HG02798 (cell line): Measurements from ENCODE around the gene NAA80.

Source experiments
- ATAC-seq: cut with Tn5 transposase; IDR thresholded peaks from one replicate; pipeline ENCODE4 v1.9.1; 2021; ENCODE audit warnings: mild to moderate bottlenecking; ENCODE audit not compliant: unreplicated experiment, poor library complexity

NAA80 gene

DNA sequence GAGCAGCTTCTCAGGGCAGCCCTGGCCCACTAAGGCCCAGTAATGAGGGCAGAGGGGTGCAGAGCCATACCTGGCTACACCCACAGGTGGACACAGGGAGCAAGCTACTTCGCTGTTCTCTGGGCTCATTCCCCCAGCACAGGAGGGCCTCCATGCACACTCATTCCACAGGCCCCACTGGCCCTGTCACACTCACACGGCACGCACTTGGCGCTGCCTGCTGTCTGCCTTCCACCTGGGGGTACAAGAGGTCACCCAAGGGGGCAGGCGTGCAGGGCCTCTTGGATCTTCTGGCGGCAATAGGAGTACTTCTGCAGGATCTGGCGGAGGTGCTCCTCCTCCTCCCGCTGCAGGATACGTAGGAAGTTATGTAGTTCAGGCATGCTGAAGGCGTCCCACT lies 31.1 kb upstream of the NAA80 start:
- no peak for ATAC-seq

DNA sequence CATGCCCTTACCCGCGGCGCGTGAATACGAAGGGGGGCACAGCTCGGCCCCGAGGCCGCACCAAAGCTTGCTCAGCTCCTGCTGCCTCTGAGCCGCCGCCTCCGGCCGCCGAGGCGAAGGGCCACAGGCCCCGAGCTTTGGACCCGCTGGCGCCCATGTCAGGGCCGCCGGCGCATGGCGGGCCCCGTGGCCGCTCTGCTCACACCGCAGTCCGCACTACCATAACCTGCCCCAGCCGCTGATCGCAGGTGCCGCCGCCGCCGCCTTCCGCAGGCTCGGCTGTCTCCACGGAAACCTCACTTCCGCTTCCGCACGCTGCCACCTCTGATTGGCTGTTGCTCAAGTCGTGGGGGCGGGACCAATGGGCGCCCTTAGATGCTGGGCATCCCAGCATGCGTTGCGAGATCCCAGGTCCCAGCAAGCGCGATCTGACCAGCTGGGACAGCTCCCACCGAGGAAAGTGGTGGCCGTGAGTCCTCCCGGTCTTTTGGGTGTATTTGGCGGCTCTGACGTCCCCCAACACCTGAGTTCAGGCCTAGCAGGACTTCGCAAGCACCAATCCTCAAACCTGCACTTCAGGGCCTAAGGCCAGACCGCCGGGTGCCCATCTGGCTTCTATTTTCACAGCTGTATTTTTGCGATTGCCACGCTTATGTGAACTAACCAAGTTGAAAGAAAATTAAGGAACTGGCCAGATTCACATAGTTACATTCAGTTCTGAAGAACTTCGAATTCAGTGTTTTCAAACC lies 28.9 kb upstream of the NAA80 start, which contains the start of gene TUSC2:
Gene TUSC2 (minus strand): TSS at position 281 of the 749 bp plus-strand sequence. CDS start 124 bp downstream, at position 157.
- peak; percentile 92 for ATAC-seq

DNA sequence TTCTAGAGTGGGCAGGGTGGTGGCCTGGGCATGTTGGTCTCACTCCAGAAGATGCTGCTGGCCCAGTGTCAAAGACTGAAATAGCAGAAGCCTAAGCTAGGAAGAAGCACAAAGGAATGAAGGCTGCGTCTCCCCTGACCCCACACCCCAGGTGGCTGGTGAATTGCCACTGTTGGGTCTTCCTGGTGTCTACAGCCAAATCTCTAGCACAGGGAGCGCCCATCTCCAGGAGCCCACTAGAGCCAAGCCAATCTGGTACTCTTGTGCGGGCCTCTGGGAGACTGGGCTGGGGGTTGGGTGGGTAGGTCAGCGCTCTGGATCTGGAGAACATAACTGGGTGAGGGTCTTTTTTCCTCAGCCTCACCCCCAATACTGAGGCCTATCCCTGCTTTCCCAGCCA lies 27.9 kb upstream of the NAA80 start:
- ATAC-seq = no peak

DNA sequence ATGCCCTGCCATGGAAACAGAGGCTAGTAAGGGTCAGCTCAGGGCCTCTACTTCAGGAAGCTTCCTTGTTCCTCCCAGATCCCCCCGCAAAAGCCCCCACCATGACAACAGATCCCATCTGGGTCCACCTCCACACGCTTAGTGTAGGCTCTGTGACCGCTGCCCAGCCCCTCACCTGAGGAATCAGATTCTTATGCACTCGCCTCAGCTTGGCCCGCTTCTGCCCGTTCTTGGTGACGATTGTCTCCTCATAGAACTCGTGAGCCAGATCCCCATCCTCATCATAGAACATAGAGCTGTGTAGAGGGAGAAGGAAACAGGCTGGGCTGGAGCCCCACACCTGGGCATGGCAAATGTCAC lies 27.0 kb upstream of the NAA80 start:
- no peak for ATAC-seq

DNA sequence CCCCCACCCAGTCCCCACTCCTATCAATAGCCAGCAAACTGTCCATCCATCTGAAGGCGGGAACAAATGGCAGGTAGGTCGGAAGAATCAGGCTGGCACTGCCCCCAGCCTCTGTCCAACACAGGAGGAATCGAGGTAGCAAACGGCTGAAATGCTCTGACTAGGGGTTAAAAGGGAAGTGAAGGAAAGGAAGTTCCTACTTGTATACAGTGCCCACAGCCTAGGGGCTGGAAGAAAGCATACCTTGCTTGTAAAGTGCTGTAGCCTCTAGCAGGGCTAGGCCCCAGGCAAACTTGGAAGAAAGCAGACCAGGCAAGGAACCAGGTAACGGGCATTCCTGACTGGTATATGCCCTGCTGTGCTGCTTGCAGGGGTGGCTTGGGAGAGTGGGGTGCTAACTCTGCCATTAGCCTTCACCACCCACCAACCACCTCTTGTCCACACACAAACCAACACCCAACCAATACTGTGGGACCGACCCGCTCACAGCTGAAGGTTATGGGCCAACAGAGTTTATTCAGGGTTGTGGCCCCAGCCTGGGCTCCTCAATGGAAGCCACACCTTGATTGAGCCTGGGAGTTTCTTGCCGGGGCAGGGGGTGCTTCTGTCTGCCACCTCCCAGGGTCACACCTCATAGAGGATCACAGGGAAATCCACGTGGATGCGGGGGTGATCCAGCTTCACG lies 26.4 kb upstream of the NAA80 start:
- ATAC-seq = no peak

DNA sequence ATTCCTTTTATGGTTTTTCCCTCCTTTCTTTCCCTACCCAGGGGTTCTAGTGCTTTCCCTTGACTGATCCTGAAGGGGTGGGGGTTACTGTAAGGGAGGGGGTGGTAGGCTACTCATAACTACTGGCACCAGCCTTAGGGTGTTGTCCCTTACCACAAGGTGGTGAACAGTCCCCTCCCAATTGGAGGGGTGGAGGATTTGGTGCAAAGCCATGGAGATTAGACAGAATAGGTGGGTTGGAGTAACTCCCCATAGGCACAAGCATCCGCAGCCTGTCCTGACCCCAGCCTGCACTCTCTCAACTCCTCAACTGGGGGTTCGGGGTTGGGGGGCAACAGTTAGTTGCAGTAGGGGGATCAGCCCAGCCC lies 25.9 kb upstream of the NAA80 start:
- no peak for ATAC-seq

DNA sequence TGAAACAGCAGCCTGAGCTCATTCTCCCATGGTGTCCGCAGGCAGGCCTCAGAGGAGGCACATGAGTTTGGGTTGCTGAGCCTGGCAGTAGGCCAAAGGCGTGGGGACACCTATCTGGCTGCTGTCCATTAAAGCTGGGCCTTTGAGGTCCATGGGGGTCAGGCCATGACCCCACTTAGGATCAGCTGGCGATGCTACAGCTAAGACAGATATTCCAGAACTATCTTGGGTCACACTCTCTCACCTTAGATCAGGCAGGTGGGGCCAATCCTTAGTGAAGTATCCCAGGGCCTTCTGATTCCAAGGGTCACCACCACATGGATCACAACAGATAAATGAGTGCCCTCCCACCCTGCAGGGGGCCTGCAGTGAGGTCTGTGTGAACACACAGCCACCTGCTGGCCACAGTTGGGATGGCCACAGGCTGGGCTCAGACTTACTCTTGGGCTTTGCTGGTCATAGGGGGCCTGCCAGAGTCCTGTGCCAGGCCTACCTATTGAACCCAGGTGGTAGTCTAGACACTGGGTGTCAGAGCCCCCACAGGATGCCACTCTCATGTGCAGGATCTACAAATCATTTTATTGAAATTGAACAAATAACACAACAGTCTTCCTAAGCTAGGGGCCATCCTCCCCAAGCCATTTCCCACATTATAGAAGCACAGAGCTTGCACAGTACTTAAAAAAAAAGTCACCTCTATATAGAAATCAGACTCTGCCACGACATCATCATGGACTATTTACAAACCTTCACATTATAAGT lies 25.3 kb upstream of the NAA80 start:
- no peak for ATAC-seq

DNA sequence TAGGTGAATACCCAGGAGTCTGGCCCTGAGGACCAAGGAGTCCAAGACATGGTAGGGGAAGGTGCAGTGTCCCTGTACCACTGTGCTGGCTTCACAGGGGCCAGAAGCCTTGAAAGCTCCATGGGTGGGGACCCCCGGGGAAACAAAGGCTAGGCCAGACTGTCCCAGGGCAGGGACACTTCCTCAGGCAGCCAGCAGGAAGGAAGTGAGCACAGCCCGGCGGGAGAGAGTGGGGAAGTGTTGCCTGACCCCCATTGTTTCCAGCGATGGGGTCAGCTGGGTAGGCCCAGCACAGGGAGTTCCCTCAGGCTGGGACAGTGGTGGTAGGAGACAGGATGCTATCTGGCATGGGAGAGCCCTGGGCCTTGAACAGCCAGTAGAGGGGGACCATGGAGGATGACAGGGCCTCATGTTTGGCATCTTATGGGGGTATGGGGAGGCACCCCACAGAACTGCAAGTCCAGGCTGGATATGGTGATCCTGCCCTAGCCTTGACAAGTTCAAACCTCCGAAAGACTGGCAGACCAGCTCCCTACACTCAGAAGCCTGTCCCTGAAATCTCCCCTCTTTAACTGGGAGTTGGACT lies 24.5 kb upstream of the NAA80 start:
- no peak for ATAC-seq

DNA sequence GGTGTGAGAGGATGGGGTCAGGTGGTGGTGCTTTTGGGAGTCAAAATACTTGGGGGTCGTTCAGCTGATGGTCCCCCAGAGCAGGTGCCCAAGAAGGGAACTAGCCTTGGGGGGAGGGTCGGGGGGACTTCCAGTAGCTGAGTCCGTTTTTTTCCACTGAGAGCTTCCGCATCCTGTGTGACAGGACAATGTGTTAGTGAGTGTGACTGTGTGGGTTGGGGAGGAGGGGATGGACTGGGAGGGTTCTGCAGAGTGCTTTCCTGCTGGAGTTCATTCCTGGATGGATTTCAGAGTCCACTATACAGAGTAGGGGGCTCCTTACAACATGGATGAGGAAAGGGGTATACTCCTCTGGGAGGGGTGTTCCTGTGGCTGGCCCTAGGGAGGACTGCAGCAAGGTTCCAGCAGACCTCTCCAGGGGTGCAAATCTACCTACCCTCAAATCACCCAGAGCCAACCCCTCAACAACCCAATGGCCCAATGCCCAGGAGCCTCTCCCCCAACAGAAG lies 23.9 kb upstream of the NAA80 start:
- no peak for ATAC-seq

DNA sequence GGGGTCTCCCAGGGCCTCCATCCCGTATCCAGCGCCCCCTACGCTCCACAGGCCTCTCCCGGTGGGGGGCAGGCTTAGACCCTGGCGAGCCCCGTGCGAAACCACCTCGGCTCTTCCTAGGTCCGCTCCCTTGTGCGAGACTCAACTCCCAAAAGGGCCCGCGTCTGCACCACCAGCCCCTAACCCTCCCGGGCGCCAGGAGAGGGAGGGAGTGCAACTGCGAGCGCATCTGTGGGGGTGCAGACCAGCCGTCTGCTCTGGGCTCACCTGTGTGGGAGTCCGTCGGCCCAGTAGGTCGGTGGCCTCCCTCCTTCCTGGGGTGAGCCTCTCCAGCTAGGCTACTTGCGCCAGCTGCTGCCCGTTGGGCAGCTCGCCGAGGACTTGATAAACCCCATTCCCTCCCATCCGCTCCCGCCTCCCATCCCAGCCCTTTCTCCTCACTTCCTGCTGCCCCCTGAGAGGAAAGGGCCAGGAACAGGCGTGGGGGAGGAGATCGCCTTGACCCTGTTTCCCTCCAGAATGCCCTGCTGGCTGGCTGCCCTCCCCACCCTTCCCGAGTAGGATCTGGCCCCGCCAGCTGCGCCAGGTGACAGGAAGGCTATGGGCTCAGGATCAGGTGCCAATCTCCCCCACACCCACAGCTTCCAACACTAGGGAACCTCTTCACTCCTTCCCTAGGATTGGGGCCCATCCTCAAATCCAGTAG lies 23.3 kb upstream of the NAA80 start, which contains the start of gene HYAL2:
Gene HYAL2 (minus strand): TSS at position 360 of the 706 bp plus-strand sequence. CDS start 2,256 bp downstream, outside the sequence.
- ATAC-seq = no peak

DNA sequence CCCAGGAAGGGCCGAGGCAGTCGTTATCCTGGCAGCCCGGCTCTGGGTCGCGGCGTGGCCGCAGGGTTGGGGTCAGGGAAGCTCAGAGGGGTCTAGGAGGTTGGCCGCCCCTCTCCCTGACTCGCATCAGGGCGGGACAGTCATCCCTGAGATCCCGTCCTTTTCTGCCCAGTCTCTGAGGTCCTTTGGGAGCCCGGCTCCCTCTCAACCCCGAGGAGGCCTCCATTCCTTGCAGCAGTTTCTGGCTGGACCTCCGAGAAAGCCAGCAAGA lies 22.8 kb upstream of the NAA80 start:
- no peak for ATAC-seq

DNA sequence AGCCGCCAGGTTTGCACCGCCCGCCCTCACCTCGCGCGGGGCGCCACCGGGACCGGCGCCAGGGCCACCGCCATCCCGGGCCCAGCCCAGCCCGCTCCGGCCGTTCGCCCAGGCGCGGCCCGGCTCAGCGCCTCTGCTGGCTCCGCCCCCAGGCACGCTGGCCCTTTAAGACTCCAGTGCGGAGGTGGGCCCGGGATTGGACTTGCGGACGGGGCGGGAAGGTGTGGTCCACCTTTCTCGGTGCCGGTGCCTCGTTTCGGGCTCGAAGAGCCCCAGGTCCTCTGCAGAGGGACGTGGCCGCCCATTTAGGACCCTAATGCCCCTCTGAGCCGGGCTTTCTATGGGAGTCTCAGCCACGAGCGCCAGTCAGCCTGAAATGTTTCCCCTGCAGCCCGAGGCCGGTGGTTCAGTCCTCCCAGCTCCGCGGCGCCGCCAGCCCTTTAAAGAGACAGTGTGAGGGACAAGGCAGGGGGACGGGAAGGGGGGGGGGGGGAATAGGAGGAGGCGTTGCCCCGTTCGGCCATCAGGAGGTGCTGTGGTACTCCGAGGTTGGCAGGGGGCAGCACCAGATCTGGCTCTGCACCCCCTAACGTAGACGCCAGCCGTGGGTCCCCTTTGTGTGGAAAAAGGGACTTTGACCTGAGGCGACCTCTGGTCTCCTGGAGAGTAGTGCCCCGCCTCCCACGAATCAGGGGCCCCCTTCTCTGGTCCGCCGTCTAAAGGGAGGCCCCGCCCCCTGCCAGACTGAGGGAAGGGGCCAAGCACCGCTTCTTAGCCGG lies 22.3 kb upstream of the NAA80 start:
- ATAC-seq = peak; percentile 83

DNA sequence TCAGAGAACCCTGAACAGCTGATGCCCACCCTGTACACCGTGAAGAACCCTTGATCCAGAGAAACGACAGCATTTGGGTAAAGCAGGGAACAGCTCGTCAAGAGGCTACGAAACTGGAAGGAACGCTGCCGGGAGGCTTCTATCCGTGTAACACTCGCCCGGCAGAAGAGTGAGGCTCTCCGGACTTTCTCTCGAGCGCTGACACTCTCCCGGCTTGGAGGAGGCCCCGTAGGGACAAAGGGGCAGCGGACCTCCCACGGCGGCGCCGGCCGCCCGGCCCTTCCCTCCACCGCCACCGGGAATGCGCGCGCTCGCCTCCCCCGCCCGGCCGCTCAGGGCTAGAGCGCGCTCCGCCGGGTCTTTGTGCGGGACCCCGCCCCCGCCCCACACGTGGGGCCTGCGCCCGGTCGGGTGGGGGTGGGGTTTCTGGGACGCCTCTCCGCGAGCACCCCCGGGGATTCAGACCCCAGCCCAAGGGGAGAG lies 21.7 kb upstream of the NAA80 start:
- peak; percentile 62 for ATAC-seq

DNA sequence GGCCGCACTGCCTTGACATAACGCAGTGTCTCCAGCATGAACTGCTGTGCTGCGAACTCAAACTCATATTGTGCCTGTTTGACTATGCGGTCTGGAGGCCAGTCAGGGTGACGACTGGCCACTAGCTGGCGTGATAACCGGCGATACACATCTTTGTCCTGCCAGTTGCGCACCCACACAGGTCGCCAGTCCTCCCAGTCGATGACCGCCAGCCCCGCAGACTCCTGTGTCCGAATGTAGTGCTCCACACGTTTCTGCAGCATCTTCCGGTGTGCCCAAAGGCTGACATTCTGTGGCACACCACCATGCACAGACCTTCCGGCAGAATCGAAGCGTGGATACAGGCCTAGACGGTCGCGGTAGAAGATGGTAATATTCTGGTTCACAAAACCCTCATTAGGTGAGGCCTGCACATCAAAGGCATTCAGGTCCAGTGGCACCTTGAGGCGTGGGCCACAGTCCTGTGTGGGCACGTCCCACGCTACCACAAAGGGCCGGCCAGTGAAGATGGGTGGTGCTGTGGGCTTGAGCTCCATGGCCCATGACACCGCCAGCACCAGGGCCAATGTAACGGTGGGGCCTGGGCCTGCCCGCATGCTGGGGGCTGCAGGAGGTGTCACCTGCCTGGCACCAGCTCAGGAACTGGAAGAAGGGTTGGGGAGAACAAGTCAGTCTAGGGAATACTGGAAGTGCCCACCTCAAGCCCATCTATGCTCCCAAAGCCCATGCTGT lies 20.9 kb upstream of the NAA80 start:
- ATAC-seq = no peak

DNA sequence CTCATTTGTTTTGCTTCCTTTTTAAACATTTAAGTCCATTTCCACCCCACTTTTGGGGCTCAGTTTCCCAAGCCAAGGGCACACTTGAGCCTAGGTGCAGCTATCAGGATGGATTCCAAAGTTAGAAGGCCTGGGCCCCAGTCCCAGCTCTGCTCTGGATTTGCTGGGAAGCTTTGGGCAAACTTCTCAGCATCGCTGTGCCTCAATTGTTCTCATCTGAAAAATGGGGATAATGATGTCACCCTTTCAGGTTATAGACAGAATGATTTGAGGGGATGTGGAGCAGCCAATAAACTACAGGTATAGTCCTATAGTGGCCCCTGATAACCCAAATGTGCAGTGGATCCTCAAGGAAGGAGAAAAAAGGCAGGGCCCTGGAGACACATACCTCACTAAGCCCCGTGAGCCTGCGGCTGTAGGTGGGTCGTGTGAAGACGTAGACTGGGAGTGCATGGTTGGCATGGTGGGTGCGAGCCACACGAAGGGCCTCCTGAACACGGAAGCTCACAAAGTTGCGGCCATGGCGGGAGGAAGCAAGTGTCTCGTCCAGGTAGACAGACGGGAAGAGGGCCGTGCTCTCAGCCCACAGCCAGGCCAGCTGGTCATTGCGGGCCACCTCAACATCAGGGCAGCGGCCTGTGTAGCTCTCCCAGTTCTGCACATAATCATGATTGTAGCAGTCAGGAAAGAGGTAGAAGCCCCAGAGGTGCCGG lies 20.1 kb upstream of the NAA80 start:
- ATAC-seq = no peak

DNA sequence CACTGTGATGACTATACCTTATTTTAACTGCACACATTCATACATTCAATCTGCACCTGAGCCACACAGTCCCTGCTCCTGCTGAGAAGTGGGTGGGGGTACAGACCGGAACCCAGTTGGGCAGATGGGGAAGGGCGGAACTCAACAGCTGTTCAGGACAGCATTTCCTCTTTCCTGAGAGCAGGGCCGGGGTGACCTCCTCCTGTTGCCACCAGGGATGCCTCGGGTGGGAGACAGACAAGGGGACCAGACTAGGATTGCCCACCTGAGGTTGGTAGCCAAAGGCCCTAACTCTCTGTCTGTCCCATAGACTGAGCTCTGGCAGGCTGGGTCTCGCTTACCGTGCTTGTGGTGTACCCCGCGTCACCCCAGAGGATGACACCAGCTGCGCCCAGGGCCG lies 19.4 kb upstream of the NAA80 start:
- ATAC-seq = no peak

DNA sequence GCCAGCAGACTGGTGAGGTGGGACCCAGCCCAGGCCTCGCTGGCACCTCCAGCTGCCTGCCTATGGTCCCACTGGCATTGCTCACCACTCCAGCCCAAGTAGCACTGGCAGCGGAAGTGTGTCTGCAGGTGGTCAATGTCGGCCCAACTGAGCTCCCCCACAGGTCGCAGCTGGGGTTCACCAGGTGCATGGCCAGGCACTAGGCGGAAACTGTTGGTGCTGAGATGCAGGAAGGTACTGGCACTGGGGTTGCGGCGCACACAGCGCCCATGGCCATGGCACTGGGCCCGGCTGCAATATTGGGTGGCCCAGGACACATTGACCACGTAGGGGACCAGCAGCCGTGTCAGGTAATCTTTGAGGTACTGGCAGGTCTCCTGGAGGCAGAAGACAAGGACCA lies 19.0 kb upstream of the NAA80 start:
- no peak for ATAC-seq

DNA sequence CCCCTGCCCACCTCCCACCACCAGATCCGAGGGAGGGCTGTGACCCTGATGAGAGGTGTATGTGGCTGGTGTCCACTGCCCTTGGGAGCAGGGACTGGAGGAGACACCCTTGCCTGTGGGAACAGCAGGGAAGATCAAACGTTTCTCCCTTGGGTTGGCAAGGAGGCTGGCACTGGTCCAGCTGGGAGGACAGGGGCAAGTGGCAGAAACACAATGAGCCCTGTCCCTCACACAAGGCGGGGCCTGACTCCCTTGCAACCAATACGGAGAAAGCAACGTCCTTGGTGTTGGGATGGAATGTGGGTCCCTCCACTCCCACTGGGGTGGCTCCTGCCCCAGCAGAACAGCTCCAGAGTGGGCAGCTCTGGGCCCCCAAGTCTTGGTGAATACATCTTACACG lies 18.1 kb upstream of the NAA80 start:
- ATAC-seq = no peak
